GM23248 (cell line): ENCODE results near the gene MAPK10.

Experiments
- EZH2 ChIP-seq: fragments of 200-600 bp; sonication (generic); IDR thresholded peaks from 2 replicates; pipeline ENCODE4 v1.6.1; 2018; ENCODE audit warnings: antibody characterized with exemption, mild to moderate bottlenecking; ENCODE audit not compliant: insufficient read depth, poor library complexity, severe bottlenecking
- EZH2phosphoT487 ChIP-seq: fragments of 200-600 bp; sonication (generic); IDR thresholded peaks from 2 replicates; pipeline ENCODE4 v1.6.1; 2018; ENCODE audit warnings: antibody characterized with exemption, moderate library complexity, mild to moderate bottlenecking, low read depth; ENCODE audit not compliant: insufficient read depth

GRCh38 chr4:85956293-85956945 is 403.4 kb downstream of the MAPK10 start:
- TF ChIP-seq EZH2phosphoT487 (no peak), EZH2 (no peak)
